ENCODE data around the gene PLCH1. TPM values are rescaled to one million over a fixed set of nuclear protein-coding genes. Genes with fewer than 3 reads are reported as not detected.

PLCH1 gene
- total RNA-seq, 2 experiments from 2014 or later = 0.06 TPM; not detected in 1

GRCh38 chr3:155553780-155554179, 191.1 kb downstream of the PLCH1 start:
- ChIA-PET CTCF (ENCODE audit: unreplicated experiment) (no interaction called here), POLR2A (interaction anchor here (0.7 kb wide), 1 partner anchor 537 kb away, joined by 3 read pairs; no protein-coding TSS in a partner anchor)
- no TSS peak for BruUV-seq (replicated peaks)
- intact Hi-C loops (cut with micrococcal nuclease; ENCODE audit: unreplicated experiment) = no loop called here
- Histone ChIP-seq H3K9me3 (ENCODE audit: low read length) (no peaks in the 10 kb centered on the region), H3K4me2 (ENCODE audit: low read length) (peak overlapping the region; percentile 55), H3K79me2 (ENCODE audit: insufficient read depth, low read depth, low read length) (no peaks in the 10 kb centered on the region), H3K9me2 (ENCODE audit: insufficient read depth, low read length) (no peaks in the 10 kb centered on the region), H4K20me1 (ENCODE audit: insufficient read depth, low read length) (no peaks in the 10 kb centered on the region), H2AFZ (ENCODE audit: low read length) (peak overlapping the region; percentile 20; the same call in 1 of the 2 replicates), H3K4me1 (ENCODE audit: insufficient read depth, low read length, poor library complexity, severe bottlenecking) (peaks cover 78% of the 10 kb centered on the region), H3K27ac (ENCODE audit: low read depth, low read length, poor library complexity, severe bottlenecking) (peak overlapping the region; percentile 71), H3K4me3 (ENCODE audit: low read depth, low read length, poor library complexity, severe bottlenecking) (no peak overlapping the region), H3K36me3 (ENCODE audit: insufficient read depth, low read length) (no peaks in the 10 kb centered on the region)
- peak; percentile 85 for DNase-seq (ENCODE audit: low spot score)
- TF ChIP-seq EZH2phosphoT487 (IDR thresholded peaks at IDR 0.05; ENCODE audit: borderline replicate concordance, low read depth, low read length) (no peak), CTCF (conservative IDR thresholded peaks at IDR 0.05; ENCODE audit: low read length) (peak; percentile 45; the same call in 1 of the 2 replicates)

- intact Hi-C loops (cut with micrococcal nuclease; ENCODE audit: unreplicated experiment) = no loop called here
- no TSS peak for BruUV-seq (replicated peaks)
- no peak for TF ChIP-seq EZH2phosphoT487 (IDR thresholded peaks at IDR 0.05; ENCODE audit: borderline replicate concordance, low read depth, low read length)
- no peak for TF ChIP-seq CTCF (conservative IDR thresholded peaks at IDR 0.05; ENCODE audit: low read length)
Measured at GRCh38 chr3:155553326-155553725, 191.5 kb downstream of the PLCH1 start.

GRCh38 chr3:155550391-155550790, 194.5 kb downstream of the PLCH1 start:
- Histone ChIP-seq H3K9me2 (ENCODE audit: insufficient read depth, low read length) (no peaks in the 10 kb centered on the region), H3K4me1 (ENCODE audit: insufficient read depth, low read length, poor library complexity, severe bottlenecking) (peaks cover 72% of the 10 kb centered on the region), H4K20me1 (ENCODE audit: insufficient read depth, low read length) (no peaks in the 10 kb centered on the region), H3K36me3 (ENCODE audit: insufficient read depth, low read length) (no peaks in the 10 kb centered on the region), H3K4me3 (ENCODE audit: low read depth, low read length, poor library complexity, severe bottlenecking) (no peak overlapping the region), H2AFZ (ENCODE audit: low read length) (0 out of 2 replicates have a peak overlapping the region, but pooled peaks have one; percentile 51), H3K79me2 (ENCODE audit: insufficient read depth, low read depth, low read length) (no peaks in the 10 kb centered on the region), H3K27ac (ENCODE audit: low read depth, low read length, poor library complexity, severe bottlenecking) (no peak overlapping the region), H3K9me3 (ENCODE audit: low read length) (no peaks in the 10 kb centered on the region), H3K4me2 (ENCODE audit: low read length) (peak overlapping the region; percentile 68; the same call in 1 of the 2 replicates)
- POLR2A ChIA-PET = no interaction called here
- CTCF ChIA-PET (ENCODE audit: unreplicated experiment) = no interaction called here
- TF ChIP-seq CTCF (conservative IDR thresholded peaks at IDR 0.05; ENCODE audit: low read length) (no peak), EZH2phosphoT487 (IDR thresholded peaks at IDR 0.05; ENCODE audit: borderline replicate concordance, low read depth, low read length) (no peak)
- intact Hi-C loops (cut with micrococcal nuclease; ENCODE audit: unreplicated experiment) = no loop called here
- no peak for DNase-seq (ENCODE audit: low spot score)
- BruUV-seq (replicated peaks) = no TSS peak

More at GRCh38 chr3:155553326-155553725, 191.5 kb downstream of the PLCH1 start:
- CTCF ChIA-PET (ENCODE audit: unreplicated experiment) = no interaction called here
- Histone ChIP-seq H3K9me3 (ENCODE audit: low read length) (no peaks in the 10 kb centered on the region), H3K4me2 (ENCODE audit: low read length) (peak overlapping the region; percentile 55), H3K79me2 (ENCODE audit: insufficient read depth, low read depth, low read length) (no peaks in the 10 kb centered on the region), H3K4me1 (ENCODE audit: insufficient read depth, low read length, poor library complexity, severe bottlenecking) (peaks cover 83% of the 10 kb centered on the region), H3K36me3 (ENCODE audit: insufficient read depth, low read length) (no peaks in the 10 kb centered on the region), H2AFZ (ENCODE audit: low read length) (peak overlapping the region; percentile 20; the same call in 1 of the 2 replicates), H4K20me1 (ENCODE audit: insufficient read depth, low read length) (no peaks in the 10 kb centered on the region), H3K9me2 (ENCODE audit: insufficient read depth, low read length) (no peaks in the 10 kb centered on the region), H3K27ac (ENCODE audit: low read depth, low read length, poor library complexity, severe bottlenecking) (peak overlapping the region; percentile 71), H3K4me3 (ENCODE audit: low read depth, low read length, poor library complexity, severe bottlenecking) (no peak overlapping the region)
- POLR2A ChIA-PET = no interaction called here
- no peak for DNase-seq (ENCODE audit: low spot score)

Measured in OCI-LY7 (cell line).